GM13977 (cell line): Measurements from ENCODE around the gene INTS13.

Experiments
- DNase-seq: peaks from one replicate; pipeline ENCODE4 v3.0.0; 2012; ENCODE audit warnings: low spot score
- CTCF ChIP-seq: IDR thresholded peaks from 2 replicates; pipeline ENCODE4 v1.5.1; 2012; ENCODE audit warnings: mild to moderate bottlenecking, control low read depth; ENCODE audit not compliant: insufficient read depth; ENCODE audit errors: extremely low read depth, missing control alignments
- in situ Hi-C: fragments of 300-500 bp; cut with MboI; formaldehyde crosslinking; loops from one replicate; pipeline ENCODE4 v1.12.0; 2022; ENCODE audit warnings: low sequenced_read_pairs, low pct_unique_long_range_greater_than_20kb, mixed read lengths, inconsistent platforms; ENCODE audit not compliant: unreplicated experiment

INTS13 gene

GRCh38 chr12:26948309-26948708 lies 10.5 kb upstream of the INTS13 start:
- in situ Hi-C loops: no loop called here
- TF ChIP-seq CTCF: no peak
- no peak for DNase-seq

DNA sequence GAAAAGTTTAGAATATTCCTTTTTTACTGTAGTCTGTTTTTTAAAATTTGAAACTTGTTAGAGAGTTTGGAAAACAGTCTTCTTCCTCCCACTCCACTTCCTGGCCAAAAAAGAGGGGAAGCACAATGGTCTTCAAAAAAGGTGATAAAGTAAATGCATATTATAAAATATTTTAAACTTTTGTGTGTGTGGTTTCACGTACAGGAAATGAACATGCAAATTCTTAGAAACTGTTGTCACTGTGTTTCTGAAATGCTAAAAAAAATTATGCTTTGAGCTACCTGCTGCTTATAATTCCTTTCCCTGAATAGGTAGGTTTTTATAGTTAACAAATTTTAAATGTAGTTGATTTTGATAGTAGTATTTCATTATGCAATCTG lies 3.4 kb upstream of the INTS13 start:
- no peak for TF ChIP-seq CTCF
- no peak for DNase-seq
- in situ Hi-C loops: no loop called here

DNA sequence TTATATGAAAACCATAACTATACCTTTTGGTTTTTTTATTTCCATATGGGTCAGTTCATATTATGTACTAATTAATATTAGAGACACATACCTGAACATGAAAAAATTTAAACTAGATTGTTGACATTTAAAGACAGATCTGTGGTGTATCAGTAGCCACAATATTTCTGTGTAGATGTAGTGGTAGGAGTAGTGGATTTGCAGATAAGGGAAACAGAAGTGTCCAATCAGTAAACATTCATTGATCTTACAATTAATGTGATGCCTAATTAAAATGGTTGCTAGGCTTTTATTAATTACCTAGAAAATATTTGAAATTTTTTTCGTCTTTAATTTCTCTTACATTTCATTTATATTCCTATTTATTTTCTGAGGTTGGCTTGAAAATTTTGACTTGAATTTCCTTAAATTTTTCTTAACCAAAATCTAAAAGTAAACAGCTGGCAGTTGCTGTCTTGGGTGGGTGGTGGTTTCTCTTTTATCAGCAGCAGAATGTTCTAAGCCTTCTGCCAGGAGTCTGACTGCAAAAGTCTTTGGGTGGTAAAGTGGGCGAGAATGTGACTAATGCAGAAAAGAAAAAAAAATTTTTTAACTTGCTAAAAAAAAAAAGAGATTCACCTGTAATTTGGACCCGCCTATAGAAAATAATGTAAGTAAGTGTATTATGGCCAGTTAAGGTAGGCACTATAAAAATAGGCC lies 2.9 kb upstream of the INTS13 start:
- no peak for TF ChIP-seq CTCF
- DNase-seq: no peak
- in situ Hi-C loops: no loop called here

DNA sequence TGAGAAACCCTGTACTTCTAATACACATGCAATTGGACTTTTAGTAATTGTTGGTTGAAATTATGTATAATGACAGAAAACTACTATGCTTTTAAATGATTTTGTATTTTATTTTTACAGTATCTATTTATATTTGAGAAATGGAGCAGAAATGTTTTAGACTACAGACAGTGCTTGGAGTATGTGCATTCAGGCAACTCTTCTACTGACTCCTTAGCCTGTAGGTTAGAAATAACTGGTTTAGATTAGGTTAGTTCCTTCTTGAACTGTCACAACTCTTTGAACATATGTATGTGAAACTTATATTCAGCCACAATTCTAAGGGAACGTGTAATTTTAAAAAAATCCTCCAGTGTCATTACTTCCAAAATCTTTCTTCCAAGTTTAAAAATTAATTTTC lies 2.2 kb upstream of the INTS13 start:
- no peak for DNase-seq
- in situ Hi-C loops: no loop called here
- TF ChIP-seq CTCF: no peak

DNA sequence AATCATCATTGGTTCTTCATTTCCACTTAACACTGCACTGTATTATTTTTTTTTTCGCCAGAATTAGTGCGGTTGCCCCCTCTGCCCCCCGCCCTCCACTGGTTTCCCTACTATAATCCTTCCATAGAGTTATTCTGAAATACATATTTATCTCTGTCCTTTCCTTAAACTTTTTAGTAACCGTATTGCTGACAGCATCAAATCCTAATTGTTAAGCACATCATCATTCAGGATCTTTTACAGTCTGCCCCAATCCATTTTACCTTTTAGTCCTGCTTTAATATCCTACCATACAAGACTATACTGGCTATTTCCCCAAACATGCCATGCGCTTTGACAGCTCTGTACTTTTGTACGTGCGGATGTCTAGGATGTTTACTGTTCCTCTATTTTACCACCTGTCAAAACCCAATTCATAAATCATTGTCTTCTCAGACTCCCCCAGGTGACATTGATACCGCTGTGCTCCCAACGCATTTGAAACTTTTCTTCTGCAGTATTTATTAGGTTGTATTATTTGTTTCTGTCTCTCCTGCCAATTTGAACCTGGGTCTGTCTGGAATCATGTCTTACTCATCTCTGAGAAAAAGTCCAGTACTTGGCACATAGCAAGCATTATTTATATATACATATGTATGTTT lies 1.5 kb upstream of the INTS13 start:
- TF ChIP-seq CTCF: no peak
- DNase-seq: peak; percentile 19
- in situ Hi-C loops: no loop called here

GRCh38 chr12:26938701-26939062 lies 901 bp upstream of the INTS13 start:
- no peak for TF ChIP-seq CTCF
- in situ Hi-C loops: no loop called here
- DNase-seq: peak; percentile 6

DNA sequence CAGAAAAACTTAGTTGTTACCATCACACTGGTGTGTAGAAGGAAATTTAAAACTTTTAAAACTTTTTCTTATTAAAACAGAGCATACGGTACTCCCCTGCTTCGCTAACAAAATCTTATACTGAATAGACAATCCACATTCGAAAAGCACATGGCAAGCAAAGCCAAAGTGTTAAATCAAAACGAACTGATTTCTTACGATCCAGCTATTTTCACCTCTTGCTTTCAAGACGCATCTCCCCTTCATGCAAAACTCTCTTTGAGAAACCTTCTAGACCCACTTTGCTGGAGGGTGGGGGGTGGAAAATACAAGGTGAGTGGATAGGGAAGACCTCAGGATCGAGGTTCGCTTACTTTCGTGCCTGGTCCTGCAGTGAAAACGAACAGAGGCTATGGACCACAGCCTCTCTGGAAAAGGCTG lies 328 bp downstream of the INTS13 start:
- no peak for TF ChIP-seq CTCF
- no peak for DNase-seq
- in situ Hi-C loops: no loop called here
